CD8-positive, alpha-beta memory T cell (primary cell): ENCODE results near the gene IGLON5. TPM values are rescaled to one million over a fixed set of nuclear protein-coding genes. Genes with fewer than 3 reads are reported as not detected.

Source experiments
- CTCF ChIA-PET: fragments of 350-600 bp; sonication (Branson Sonifier 250); formaldehyde crosslinking; loops from one replicate; lab custom pipeline; 2021; ENCODE audit warnings: antibody characterized with exemption; lab: Charles Lee
- POLR2A ChIA-PET: fragments of 350-600 bp; sonication (Branson Sonifier 250); formaldehyde crosslinking; loops from one replicate; lab custom pipeline; 2021; ENCODE audit warnings: antibody characterized with exemption; lab: Charles Lee
- DNase-seq, 5 donors: peaks; one replicate each; pipeline versions ENCODE4 v3.0.0 to v3.0.0-alpha.2; 2020 to 2022; ENCODE audit warnings: mixed read lengths in 1 of 5
- H3K27ac ChIP-seq: one replicate; pipeline ENCODE4 v1.7.0; 2013; ENCODE audit warnings: low read depth, mild to moderate bottlenecking, low read length, moderate library complexity
- H3K27me3 ChIP-seq: 2 replicates; pipeline ENCODE4 v1.7.0; 2013; ENCODE audit warnings: low read length, mild to moderate bottlenecking; ENCODE audit not compliant: insufficient read depth, poor library complexity, severe bottlenecking
- H3K36me3 ChIP-seq: 2 replicates; pipeline ENCODE4 v1.7.0; 2013; ENCODE audit warnings: mild to moderate bottlenecking, low read length, moderate library complexity; ENCODE audit not compliant: insufficient read depth
- H3K4me1 ChIP-seq: 2 replicates; pipeline ENCODE4 v1.7.0; 2013; ENCODE audit warnings: mild to moderate bottlenecking, low read length, moderate library complexity; ENCODE audit not compliant: insufficient read depth
- H3K4me3 ChIP-seq: 2 replicates; pipeline ENCODE4 v1.7.0; 2013; ENCODE audit warnings: mild to moderate bottlenecking, low read length
- H3K9me3 ChIP-seq: 2 replicates; pipeline ENCODE4 v1.7.0; 2013; ENCODE audit warnings: mild to moderate bottlenecking, low read length
- H3K27ac Mint-ChIP-seq, 8 donors: one replicate each; pipeline ENCODE4 v1.8.0; 2020 to 2021; ENCODE audit warnings: mixed read lengths in 8 of 8, mild to moderate bottlenecking in 6 of 8, inconsistent platforms in 3 of 8, moderate library complexity in 3 of 8
- H3K27me3 Mint-ChIP-seq, 2 donors: one replicate each; pipeline ENCODE4 v1.8.0; 2020 to 2021; ENCODE audit warnings: mixed read lengths in 2 of 2, mild to moderate bottlenecking in 1 of 2, moderate library complexity in 1 of 2
- H3K36me3 Mint-ChIP-seq, 3 donors: one replicate each; pipeline ENCODE4 v1.8.0; 2020 to 2021; ENCODE audit warnings: mixed read lengths in 3 of 3, inconsistent platforms in 1 of 3, mild to moderate bottlenecking in 1 of 3
- H3K4me1 Mint-ChIP-seq, 3 donors: one replicate each; pipeline ENCODE4 v1.8.0; 2020 to 2021; ENCODE audit warnings: mixed read lengths in 3 of 3, inconsistent platforms in 1 of 3, mild to moderate bottlenecking in 1 of 3
- H3K4me3 Mint-ChIP-seq, 7 donors: one replicate each; pipeline ENCODE4 v1.8.0; 2020 to 2021; ENCODE audit warnings: mixed read lengths in 7 of 7, mild to moderate bottlenecking in 6 of 7, moderate library complexity in 4 of 7, inconsistent platforms in 2 of 7
- H3K9me3 Mint-ChIP-seq, 5 donors: one replicate each; pipeline ENCODE4 v1.8.0; 2020 to 2022; ENCODE audit warnings: mixed read lengths in 5 of 5, mild to moderate bottlenecking in 3 of 5, moderate library complexity in 2 of 5, inconsistent platforms in 1 of 5
- polyA plus RNA-seq: library from polyadenylated mRNA; unstranded; fragments of 300-500 nt; fragmentation: Illumina TruSeq; gene quantifications from one replicate; pipeline ENCODE4 v1.2.3, GENCODE V29; 2021
- total RNA-seq, 2 experiments: library from RNA; stranded (reverse); gene quantifications; one replicate each; pipeline ENCODE4 v1.2.3, GENCODE V29; 2021

Gene IGLON5
- total and polyA plus RNA-seq, 3 experiments from 2014 or later, result 0.09 TPM; not detected in 1

GRCh38 chr19:51352783-51353360 is 41.4 kb downstream of the IGLON5 start:
- no peaks in the 10 kb centered on the region for H3K27me3 Mint-ChIP-seq
- H3K27me3 ChIP-seq, result no peaks in the 10 kb centered on the region

GRCh38 chr19:51354103-51354741 is 42.8 kb downstream of the IGLON5 start:
- H3K27ac Mint-ChIP-seq, result peak overlapping the region in 4 of 8 donors; percentile 17 to 90 (median 44)
- ChIA-PET CTCF (interaction anchor here (1.1 to 1.5 kb wide), 2 partner anchors 15 to 42 kb away, joined by 3 to 4 read pairs; no protein-coding TSS in a partner anchor), POLR2A (no interaction called here)
- H3K4me1 ChIP-seq, result peaks cover 13% of the 10 kb centered on the region
- peaks cover 3 to 35% (median 8%) of the 10 kb centered on the region in 3 donors for H3K36me3 Mint-ChIP-seq
- H3K27me3 Mint-ChIP-seq, result peaks cover 0 to 1% of the 10 kb centered on the region in 2 donors
- H3K9me3 ChIP-seq, result no peaks in the 10 kb centered on the region
- H3K27me3 ChIP-seq, result no peaks in the 10 kb centered on the region
- H3K4me1 Mint-ChIP-seq, result peaks cover 8 to 21% (median 20%) of the 10 kb centered on the region in 3 donors
- H3K4me3 ChIP-seq, result no peak overlapping the region
- no peak overlapping the region for H3K4me3 Mint-ChIP-seq
- peaks cover 9% of the 10 kb centered on the region for H3K36me3 ChIP-seq
- H3K27ac ChIP-seq, result no peak overlapping the region
- DNase-seq, result peak in 1 of 5 donors; percentile 30
- no peaks in the 10 kb centered on the region for H3K9me3 Mint-ChIP-seq

More at GRCh38 chr19:51352783-51353360, 41.4 kb downstream of the IGLON5 start:
- no peak overlapping the region for H3K27ac ChIP-seq
- Mint-ChIP-seq H3K36me3 (peaks cover 3 to 42% (median 8%) of the 10 kb centered on the region in 3 donors), H3K27ac (peak overlapping the region in 2 of 8 donors; percentile 72 to 93), H3K4me3 (no peak overlapping the region), H3K4me1 (peaks cover 8 to 21% (median 20%) of the 10 kb centered on the region in 3 donors), H3K9me3 (no peaks in the 10 kb centered on the region)
- H3K4me3 ChIP-seq, result no peak overlapping the region
- POLR2A ChIA-PET, result no interaction called here
- no peaks in the 10 kb centered on the region for H3K9me3 ChIP-seq
- H3K4me1 ChIP-seq, result peaks cover 13% of the 10 kb centered on the region
- DNase-seq, result peak in 1 of 5 donors; percentile 44
- CTCF ChIA-PET, result no interaction called here
- peaks cover 9% of the 10 kb centered on the region for H3K36me3 ChIP-seq

GRCh38 chr19:51354742-51355148 is 43.3 kb downstream of the IGLON5 start:
- peaks cover 9% of the 10 kb centered on the region for H3K36me3 ChIP-seq
- no peak overlapping the region for H3K27ac ChIP-seq
- peak in 3 of 5 donors; percentile 13 to 75 (median 38) for DNase-seq
- H3K4me1 Mint-ChIP-seq, result peaks cover 8 to 24% (median 21%) of the 10 kb centered on the region in 3 donors
- H3K4me3 ChIP-seq, result no peak overlapping the region
- peak overlapping the region in 3 of 7 donors; percentile 15 to 64 (median 25) for H3K4me3 Mint-ChIP-seq
- peaks cover 0 to 1% of the 10 kb centered on the region in 2 donors for H3K27me3 Mint-ChIP-seq
- no peaks in the 10 kb centered on the region for H3K9me3 ChIP-seq
- ChIA-PET CTCF (interaction anchor here (1.1 to 1.5 kb wide), 2 partner anchors 15 to 41 kb away, joined by 3 to 4 read pairs; no protein-coding TSS in a partner anchor), POLR2A (no interaction called here)
- no peaks in the 10 kb centered on the region for H3K27me3 ChIP-seq
- peak overlapping the region in 6 of 8 donors; percentile 38 to 90 (median 66) for H3K27ac Mint-ChIP-seq
- peaks cover 3 to 37% (median 8%) of the 10 kb centered on the region in 3 donors for H3K36me3 Mint-ChIP-seq
- no peaks in the 10 kb centered on the region for H3K9me3 Mint-ChIP-seq
- H3K4me1 ChIP-seq, result peaks cover 13% of the 10 kb centered on the region

GRCh38 chr19:51356159-51356801 is 44.8 kb downstream of the IGLON5 start:
- Mint-ChIP-seq H3K27me3 (peaks cover 0 to 1% of the 10 kb centered on the region in 2 donors), H3K4me1 (peaks cover 8 to 31% (median 21%) of the 10 kb centered on the region in 3 donors), H3K27ac (peak overlapping the region in 1 of 8 donors; percentile 35), H3K36me3 (peaks cover 3 to 23% (median 8%) of the 10 kb centered on the region in 3 donors), H3K9me3 (no peaks in the 10 kb centered on the region), H3K4me3 (no peak overlapping the region)
- Histone ChIP-seq H3K4me3 (no peak overlapping the region), H3K4me1 (peaks cover 13% of the 10 kb centered on the region), H3K36me3 (peaks cover 3% of the 10 kb centered on the region), H3K27me3 (no peaks in the 10 kb centered on the region), H3K9me3 (no peaks in the 10 kb centered on the region), H3K27ac (no peak overlapping the region)
- no peak for DNase-seq
- ChIA-PET CTCF (no interaction called here), POLR2A (no interaction called here)

DNA sequence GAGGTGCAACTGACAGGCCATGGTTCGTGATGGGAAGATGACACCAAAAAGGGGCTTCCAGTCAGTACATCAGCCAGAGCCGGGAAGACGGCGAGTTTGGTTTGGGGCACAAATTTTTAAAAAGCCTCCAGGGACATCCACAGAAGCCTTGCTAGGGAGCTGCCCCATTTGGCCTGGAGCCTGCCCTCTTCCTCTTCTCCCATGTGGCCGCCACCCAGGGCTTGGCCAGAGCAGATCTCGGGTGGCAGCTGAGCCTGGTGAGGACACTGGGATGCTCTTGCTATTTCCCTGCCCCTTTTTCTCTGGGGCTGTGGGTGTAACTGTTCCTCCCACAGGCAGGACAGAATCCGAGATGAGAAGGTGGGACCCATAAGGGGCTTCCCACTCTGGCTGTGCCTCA is 46.5 kb downstream of the IGLON5 start:
- H3K36me3 ChIP-seq, result no peaks in the 10 kb centered on the region
- Mint-ChIP-seq H3K27ac (peak overlapping the region in 2 of 8 donors; percentile 48 to 56), H3K4me1 (peaks cover 14 to 43% (median 33%) of the 10 kb centered on the region in 3 donors), H3K27me3 (peaks cover 0 to 1% of the 10 kb centered on the region in 2 donors), H3K4me3 (no peak overlapping the region), H3K36me3 (peaks cover 0 to 11% (median 0%) of the 10 kb centered on the region in 3 donors), H3K9me3 (no peaks in the 10 kb centered on the region)
- peaks cover 17% of the 10 kb centered on the region for H3K4me1 ChIP-seq
- H3K27me3 ChIP-seq, result no peaks in the 10 kb centered on the region
- H3K27ac ChIP-seq, result no peak overlapping the region
- no peaks in the 10 kb centered on the region for H3K9me3 ChIP-seq
- ChIA-PET CTCF (no interaction called here), POLR2A (interaction anchor here (0.6 to 0.7 kb wide), 2 partner anchors 10 to 25 kb away, joined by 4 to 5 read pairs; no protein-coding TSS in a partner anchor)
- H3K4me3 ChIP-seq, result no peak overlapping the region
- no peak for DNase-seq

DNA sequence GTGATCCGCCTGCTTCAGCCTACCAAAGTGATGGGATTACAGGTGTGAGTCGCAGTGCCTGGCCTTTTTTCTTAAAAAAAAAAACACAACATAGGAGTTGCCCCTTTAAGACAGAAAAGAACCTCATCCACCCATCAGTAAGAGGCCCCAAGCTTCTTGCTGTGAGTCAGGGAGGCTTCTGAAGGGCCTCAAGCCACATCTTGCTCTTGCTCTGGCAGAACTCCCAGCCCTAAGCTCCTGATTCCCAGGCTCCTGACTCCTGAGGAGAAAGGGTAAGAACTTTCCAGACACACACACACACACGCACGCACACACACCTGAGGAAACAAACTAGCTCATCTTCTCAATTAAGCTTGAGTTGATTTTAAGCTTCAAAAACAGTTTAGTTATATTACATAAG is 47.9 kb downstream of the IGLON5 start:
- Mint-ChIP-seq H3K27me3 (peaks cover 0 to 4% of the 10 kb centered on the region in 2 donors), H3K36me3 (peaks cover 0 to 9% (median 0%) of the 10 kb centered on the region in 3 donors), H3K9me3 (no peaks in the 10 kb centered on the region), H3K4me3 (no peak overlapping the region), H3K27ac (peak overlapping the region in 1 of 8 donors; percentile 61), H3K4me1 (peaks cover 25 to 54% (median 45%) of the 10 kb centered on the region in 3 donors)
- Histone ChIP-seq H3K27ac (no peak overlapping the region), H3K36me3 (no peaks in the 10 kb centered on the region), H3K27me3 (no peaks in the 10 kb centered on the region), H3K4me3 (no peak overlapping the region), H3K9me3 (no peaks in the 10 kb centered on the region), H3K4me1 (peaks cover 19% of the 10 kb centered on the region)
- CTCF ChIA-PET, result interaction anchor here (1.1 to 1.3 kb wide), 4 partner anchors 8 to 58 kb away, joined by 3 to 5 read pairs (median 4); partner anchors contain the start of gene SIGLEC10
- POLR2A ChIA-PET, result no interaction called here
- DNase-seq, result no peak

DNA sequence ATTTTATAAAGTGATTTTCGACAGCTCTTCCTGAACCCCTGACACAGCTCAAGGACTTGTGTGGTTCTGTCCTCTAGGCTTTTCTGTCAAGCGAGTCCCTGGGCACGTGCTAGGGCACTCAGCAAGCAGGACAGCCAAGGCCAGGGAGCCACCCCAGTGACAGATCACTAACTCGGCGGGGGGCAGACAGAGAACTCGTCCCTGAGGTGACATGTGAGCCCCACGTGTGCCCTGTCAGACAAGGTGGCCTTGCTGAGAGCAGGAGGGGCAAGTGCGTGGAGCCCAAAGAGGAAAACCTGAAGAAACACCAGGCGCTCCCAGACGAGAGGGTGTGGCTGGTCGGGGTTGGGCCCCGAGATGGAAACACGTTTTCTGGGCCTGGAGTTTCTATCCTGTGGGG is 49.8 kb downstream of the IGLON5 start:
- Mint-ChIP-seq H3K27ac (no peak overlapping the region), H3K36me3 (peaks cover 0 to 9% (median 0%) of the 10 kb centered on the region in 3 donors), H3K27me3 (peaks cover 0 to 5% of the 10 kb centered on the region in 2 donors), H3K4me1 (peaks cover 29 to 56% (median 45%) of the 10 kb centered on the region in 3 donors), H3K9me3 (no peaks in the 10 kb centered on the region), H3K4me3 (peak overlapping the region in 2 of 7 donors; percentile 26 to 36)
- Histone ChIP-seq H3K4me1 (peaks cover 23% of the 10 kb centered on the region), H3K27ac (no peak overlapping the region), H3K27me3 (no peaks in the 10 kb centered on the region), H3K9me3 (no peaks in the 10 kb centered on the region), H3K4me3 (no peak overlapping the region), H3K36me3 (no peaks in the 10 kb centered on the region)
- peak in 1 of 5 donors; percentile 39 for DNase-seq
- CTCF ChIA-PET, result interaction anchor here (0.7 kb wide), 1 partner anchor 1225 kb away, joined by 3 read pairs; no protein-coding TSS in a partner anchor
- POLR2A ChIA-PET, result no interaction called here
